GM10248 (cell line): ENCODE data around the gene SLC6A11.

Source experiments
- CTCF ChIA-PET: fragments of 300-600 bp; sonication (Branson Sonifier 250); formaldehyde crosslinking; extraction: SDS; loops from one replicate; lab custom pipeline; 2021; ENCODE audit warnings: antibody characterized with exemption; lab: Yijun Ruan, JAX
- POLR2A ChIA-PET: fragments of 350-650 bp; sonication (Branson Sonifier 250); formaldehyde crosslinking; extraction: SDS; loops from one replicate; lab custom pipeline; 2020; ENCODE audit warnings: antibody characterized with exemption; lab: Yijun Ruan, JAX
- DNase-seq: peaks from one replicate; pipeline ENCODE4 v3.0.0; 2012; ENCODE audit errors: extremely low spot score
- TF ChIP-seq, protein P1 (sequence below): IDR thresholded peaks from 2 replicates; pipeline ENCODE4 v1.5.1; 2012; ENCODE audit warnings: mild to moderate bottlenecking, low read depth; ENCODE audit errors: extremely low read depth, missing control alignments, control extremely low read depth

The SLC6A11 gene

DNA sequence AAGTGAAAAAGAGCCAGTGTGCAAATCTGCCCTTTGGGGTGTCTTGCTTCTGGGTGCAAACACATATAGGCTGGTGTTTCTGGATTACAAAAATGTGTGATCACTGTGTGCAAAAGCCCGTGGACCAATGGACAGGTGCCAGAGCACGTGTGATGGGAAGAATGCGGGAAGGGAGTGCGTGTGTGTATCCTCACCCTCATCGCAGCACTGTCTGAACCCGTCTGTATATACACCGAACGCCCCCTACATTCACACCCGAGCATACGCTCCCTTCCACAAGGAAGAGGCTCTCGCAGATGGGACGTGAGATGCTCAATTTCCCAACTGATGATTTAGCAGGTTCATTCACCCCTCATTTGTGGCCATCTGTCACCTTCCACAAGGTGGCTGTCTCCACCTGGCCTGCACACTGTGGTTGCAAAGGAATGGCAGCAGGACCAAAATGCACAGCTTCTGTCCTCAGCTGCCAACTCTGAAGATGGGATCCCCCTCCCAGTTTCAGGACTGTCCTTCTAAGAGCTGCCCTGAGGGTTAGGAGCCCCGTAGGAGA lies 157.1 kb downstream of the SLC6A11 start:
- TF ChIP-seq, protein P1, sequence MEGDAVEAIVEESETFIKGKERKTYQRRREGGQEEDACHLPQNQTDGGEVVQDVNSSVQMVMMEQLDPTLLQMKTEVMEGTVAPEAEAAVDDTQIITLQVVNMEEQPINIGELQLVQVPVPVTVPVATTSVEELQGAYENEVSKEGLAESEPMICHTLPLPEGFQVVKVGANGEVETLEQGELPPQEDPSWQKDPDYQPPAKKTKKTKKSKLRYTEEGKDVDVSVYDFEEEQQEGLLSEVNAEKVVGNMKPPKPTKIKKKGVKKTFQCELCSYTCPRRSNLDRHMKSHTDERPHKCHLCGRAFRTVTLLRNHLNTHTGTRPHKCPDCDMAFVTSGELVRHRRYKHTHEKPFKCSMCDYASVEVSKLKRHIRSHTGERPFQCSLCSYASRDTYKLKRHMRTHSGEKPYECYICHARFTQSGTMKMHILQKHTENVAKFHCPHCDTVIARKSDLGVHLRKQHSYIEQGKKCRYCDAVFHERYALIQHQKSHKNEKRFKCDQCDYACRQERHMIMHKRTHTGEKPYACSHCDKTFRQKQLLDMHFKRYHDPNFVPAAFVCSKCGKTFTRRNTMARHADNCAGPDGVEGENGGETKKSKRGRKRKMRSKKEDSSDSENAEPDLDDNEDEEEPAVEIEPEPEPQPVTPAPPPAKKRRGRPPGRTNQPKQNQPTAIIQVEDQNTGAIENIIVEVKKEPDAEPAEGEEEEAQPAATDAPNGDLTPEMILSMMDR = no peak
- POLR2A ChIA-PET = no interaction called here
- CTCF ChIA-PET = no interaction called here
- DNase-seq = no peak

DNA sequence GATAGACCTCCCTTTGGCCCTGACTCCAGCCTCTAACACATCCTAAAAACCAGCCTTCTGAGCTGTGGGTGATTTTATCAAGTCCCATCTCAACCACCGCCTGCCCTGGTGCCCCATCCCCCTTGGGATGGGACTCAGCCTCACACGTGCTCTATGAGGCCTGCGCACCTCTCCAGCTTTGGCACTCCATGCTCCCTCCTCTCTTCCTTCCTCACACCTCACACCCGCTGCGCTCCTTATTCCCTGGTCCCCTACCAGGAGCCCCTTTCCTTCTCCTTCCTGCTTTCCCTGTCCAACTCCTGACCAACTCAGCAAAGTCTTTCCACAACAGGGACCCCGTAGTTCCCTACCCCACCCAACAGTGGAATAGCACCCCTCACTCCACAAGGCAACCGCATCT lies 158.1 kb downstream of the SLC6A11 start:
- no peak for DNase-seq
- TF ChIP-seq, protein P1 = no peak
- POLR2A ChIA-PET = no interaction called here
- CTCF ChIA-PET = no interaction called here

DNA sequence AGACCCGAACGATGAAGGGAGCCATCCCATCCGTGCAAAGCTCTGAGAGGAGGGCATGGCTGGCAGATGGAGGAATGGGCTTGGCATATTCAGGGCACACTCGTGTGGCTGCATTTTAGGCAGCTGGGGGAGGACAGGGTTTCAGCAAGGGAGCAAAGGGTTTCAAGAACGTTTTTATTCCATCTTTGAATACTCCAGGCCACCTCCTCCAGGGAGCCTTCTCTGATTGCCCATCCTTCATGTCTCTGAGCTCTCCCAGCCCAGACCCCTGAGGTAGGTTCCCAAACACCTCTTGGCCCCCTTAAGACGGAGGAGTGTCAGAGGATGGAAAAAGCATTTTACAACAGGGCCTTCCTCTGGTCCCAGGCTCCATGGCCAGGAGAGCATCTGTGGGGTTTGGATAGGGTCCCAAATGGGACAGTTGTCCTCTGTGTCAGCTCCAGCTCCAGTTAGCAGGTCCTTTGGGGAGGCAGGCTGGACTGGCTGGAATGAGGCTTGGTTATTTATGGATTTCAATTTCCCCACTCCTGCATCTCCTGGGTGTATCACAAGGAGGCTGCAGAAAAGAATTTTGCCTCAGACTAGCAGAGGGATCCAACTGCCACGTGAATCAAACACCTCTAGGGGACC lies 158.8 kb downstream of the SLC6A11 start:
- CTCF ChIA-PET = no interaction called here
- POLR2A ChIA-PET = no interaction called here
- DNase-seq = no peak
- TF ChIP-seq, protein P1 = no peak

DNA sequence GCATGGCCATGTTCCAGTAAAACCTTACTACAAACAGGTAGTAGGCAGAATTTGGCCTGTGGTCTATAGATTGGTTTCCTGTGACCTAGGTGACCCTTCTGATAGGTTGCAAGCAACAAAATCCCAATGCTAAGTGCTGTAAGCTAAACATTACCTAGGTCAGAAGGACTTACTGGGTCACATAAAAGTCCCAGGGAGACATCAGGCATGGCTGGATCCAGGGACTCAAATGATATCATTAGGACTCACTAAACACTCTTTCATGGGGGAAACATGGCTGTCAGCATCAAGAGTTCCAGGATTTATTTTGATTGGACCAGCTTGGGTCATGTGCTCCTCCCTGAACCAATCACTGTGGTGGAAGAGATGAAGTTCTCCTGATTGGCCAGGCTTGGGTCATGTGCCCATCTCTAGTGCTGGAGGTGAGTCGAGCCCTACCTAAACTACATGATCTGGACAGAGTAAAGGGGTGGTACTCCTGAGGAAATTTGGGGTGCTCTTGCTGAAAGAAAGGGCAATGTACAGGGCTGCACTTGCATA lies 159.7 kb downstream of the SLC6A11 start:
- ChIA-PET CTCF (no interaction called here), POLR2A (no interaction called here)
- TF ChIP-seq, protein P1 = no peak
- DNase-seq = no peak

DNA sequence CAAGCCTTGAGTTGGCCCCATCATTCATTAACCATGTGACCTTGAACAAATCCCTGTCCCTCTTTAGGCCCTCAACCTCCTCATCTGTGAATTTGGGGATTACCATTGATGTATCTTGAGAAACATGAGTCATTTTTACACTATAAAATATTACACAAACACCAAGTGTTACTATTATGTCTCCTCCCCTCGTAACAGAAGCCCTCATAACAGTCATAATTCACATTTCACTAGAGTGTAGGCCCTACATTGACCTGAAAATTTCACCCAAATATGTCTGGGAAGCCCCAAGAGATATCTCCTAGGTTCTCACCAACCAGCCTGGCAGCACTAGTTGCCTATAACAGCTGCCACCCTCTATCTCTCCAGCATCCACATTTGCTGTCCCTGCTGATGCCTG lies 160.7 kb downstream of the SLC6A11 start:
- POLR2A ChIA-PET = no interaction called here
- CTCF ChIA-PET = interaction anchor here (1.9 kb wide), 1 partner anchor 31 kb away, joined by 7 read pairs; no protein-coding TSS in a partner anchor
- TF ChIP-seq, protein P1 = no peak
- DNase-seq = no peak

DNA sequence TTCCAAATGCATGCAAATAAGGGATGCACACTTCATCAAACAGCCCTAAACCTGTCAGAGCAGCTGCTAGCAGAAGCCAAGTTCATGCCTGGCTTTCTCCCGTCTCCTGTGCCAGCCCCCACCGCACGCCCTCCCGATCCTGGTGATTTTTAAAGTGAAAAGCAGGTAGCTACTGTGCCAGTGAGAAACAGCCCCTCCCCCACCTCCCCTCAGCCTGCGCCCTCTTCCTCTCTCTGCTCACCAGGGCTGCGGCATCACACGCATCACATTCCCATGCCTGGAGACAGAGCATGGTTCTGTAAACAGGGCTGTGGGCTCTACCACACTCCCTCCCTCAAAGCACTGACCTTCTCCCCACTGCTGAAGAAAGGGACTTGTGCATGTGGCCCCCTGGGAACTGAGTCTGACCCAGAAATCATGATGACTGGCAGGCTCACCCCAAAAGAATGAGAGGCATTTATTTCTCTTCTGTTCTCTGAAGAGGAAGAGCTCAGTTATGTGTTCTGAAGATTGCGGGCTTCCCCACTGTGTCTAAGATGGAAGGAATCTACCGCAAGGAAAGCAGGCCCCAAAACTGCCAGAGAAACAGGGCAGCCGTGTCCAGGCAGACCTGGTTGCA lies 162.0 kb downstream of the SLC6A11 start:
- TF ChIP-seq, protein P1 = no peak
- ChIA-PET POLR2A (no interaction called here), CTCF (interaction anchor here (1.9 kb wide), 1 partner anchor 33 kb away, joined by 7 read pairs; no protein-coding TSS in a partner anchor)
- DNase-seq = no peak
